Measurements from ENCODE around the gene PGA3. TPM values are rescaled to one million over a fixed set of nuclear protein-coding genes. Genes with fewer than 3 reads are reported as not detected.
"Not testable (repeated sequence)": the region's sequence is repeated elsewhere in the genome, so short reads cannot be mapped to it uniquely, and the experiment has no call there.

PGA3 gene
- total RNA-seq, 1 donor from 2014 or later, result 2.5 TPM

DNA sequence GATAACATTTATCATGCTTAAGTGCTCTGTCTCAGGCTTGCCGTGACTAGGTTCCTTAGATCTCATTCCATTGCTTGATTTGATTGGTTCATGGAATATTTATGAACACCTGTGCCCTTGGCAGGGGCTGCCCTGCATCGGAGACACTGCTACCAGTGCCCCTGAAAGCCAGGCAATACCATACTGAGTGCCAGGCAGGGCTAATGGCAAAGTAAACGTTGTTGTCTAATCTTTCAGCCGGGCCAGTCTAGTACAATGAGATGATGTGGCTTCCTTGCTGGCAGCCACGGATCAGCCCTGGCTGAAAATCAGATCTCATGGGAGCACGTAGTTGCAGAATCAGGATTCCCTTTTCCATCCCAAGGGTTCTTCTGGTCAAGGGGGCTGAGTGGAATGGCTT is 5.0 kb upstream of the PGA3 start:
- DNase-seq (ENCODE audit: extremely low spot score in 2 of 2), result no peak
- Histone ChIP-seq H3K27me3 (no peaks in the 10 kb centered on the region), H3K36me3 (no peaks in the 10 kb centered on the region), H3K9me3 (peaks cover 4% of the 10 kb centered on the region), H3K4me1 (no peaks in the 10 kb centered on the region), H3K27ac (no peak overlapping the region), H3K4me3 (no peak overlapping the region)
- intact Hi-C loops (cut with DNase I), result no loop called here
- TF ChIP-seq, protein P1, sequence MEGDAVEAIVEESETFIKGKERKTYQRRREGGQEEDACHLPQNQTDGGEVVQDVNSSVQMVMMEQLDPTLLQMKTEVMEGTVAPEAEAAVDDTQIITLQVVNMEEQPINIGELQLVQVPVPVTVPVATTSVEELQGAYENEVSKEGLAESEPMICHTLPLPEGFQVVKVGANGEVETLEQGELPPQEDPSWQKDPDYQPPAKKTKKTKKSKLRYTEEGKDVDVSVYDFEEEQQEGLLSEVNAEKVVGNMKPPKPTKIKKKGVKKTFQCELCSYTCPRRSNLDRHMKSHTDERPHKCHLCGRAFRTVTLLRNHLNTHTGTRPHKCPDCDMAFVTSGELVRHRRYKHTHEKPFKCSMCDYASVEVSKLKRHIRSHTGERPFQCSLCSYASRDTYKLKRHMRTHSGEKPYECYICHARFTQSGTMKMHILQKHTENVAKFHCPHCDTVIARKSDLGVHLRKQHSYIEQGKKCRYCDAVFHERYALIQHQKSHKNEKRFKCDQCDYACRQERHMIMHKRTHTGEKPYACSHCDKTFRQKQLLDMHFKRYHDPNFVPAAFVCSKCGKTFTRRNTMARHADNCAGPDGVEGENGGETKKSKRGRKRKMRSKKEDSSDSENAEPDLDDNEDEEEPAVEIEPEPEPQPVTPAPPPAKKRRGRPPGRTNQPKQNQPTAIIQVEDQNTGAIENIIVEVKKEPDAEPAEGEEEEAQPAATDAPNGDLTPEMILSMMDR (IDR thresholded peaks at IDR 0.05), result no peak
- TF ChIP-seq POLR2A (IDR thresholded peaks at IDR 0.05), result no peak
- TF ChIP-seq POLR2AphosphoS5 (IDR thresholded peaks at IDR 0.05; ENCODE audit: insufficient read depth in 1 of 2, low read depth in 1 of 2), result no peak

DNA sequence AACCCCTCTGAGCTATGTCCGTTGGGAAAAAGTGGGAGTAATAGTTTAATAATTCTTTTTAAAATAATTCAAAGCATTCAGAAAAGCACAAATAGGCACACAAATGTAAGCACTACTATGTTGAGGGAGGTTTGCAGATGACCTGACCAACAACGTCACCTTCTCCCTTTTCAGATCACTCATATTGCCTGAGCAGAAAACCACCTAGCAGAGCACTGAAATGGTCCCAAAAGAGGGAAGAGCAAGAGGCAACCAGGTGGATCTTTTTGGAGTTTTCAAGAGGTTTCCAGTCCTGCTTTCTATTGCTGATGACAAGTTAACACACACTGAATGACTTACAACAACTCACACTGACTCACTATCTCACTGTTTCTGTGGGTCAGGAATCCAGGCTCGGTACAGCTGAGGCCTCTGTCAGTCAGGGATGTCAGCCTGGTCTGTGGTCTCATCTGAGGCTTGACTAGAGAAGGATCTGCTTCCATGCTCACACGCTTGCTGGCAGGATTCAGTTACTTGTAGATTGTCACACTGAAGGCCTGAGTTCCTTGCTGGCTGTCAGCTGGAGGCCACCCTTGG is 4.3 kb upstream of the PGA3 start:
- no peak for TF ChIP-seq POLR2AphosphoS5 (IDR thresholded peaks at IDR 0.05; ENCODE audit: insufficient read depth in 1 of 2, low read depth in 1 of 2)
- TF ChIP-seq, protein P1 (IDR thresholded peaks at IDR 0.05), result no peak
- TF ChIP-seq POLR2A (IDR thresholded peaks at IDR 0.05), result no peak
- intact Hi-C loops (cut with DNase I), result no loop called here

DNA sequence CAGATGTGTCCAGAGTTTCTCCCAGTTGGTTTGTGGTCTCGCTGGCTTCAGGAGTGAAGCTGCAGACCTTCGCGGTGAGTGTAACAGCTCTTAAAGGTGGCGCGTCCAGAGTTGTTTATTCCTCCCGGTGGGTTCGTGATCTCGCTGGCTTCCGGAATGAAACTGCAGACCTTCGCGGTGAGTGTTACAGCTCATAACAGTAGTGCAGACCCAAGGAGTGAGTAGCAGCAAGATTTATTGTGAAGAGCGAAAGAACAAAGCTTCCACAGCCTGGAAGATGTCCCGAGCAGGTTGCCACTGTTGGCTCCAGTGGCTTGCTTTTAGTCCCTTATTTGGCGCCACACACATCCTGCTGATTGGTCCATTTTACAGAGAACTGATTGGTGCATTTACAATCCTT is 1.8 kb upstream of the PGA3 start:
- Histone ChIP-seq H3K4me3 (no peak overlapping the region), H3K4me1 (no peaks in the 10 kb centered on the region), H3K27ac (no peak overlapping the region), H3K9me3 (peaks cover 4% of the 10 kb centered on the region), H3K36me3 (no peaks in the 10 kb centered on the region), H3K27me3 (no peaks in the 10 kb centered on the region)
- intact Hi-C loops (cut with DNase I), result no loop called here
- no peak for DNase-seq (ENCODE audit: extremely low spot score in 2 of 2)
- TF ChIP-seq POLR2AphosphoS5 (IDR thresholded peaks at IDR 0.05; ENCODE audit: insufficient read depth in 1 of 2, low read depth in 1 of 2) (no peak), POLR2A (IDR thresholded peaks at IDR 0.05) (no peak)
- TF ChIP-seq, protein P1 (IDR thresholded peaks at IDR 0.05), result no peak

More for the DNA sequence above, 4.3 kb upstream of the PGA3 start:
- no peaks in the 10 kb centered on the region for H3K4me1 ChIP-seq
- H3K36me3 ChIP-seq, result no peaks in the 10 kb centered on the region
- no peak overlapping the region for H3K4me3 ChIP-seq
- no peak overlapping the region for H3K27ac ChIP-seq
- no peak for DNase-seq (ENCODE audit: extremely low spot score in 2 of 2)
- H3K27me3 ChIP-seq, result no peaks in the 10 kb centered on the region
- peaks cover 4% of the 10 kb centered on the region for H3K9me3 ChIP-seq

DNA sequence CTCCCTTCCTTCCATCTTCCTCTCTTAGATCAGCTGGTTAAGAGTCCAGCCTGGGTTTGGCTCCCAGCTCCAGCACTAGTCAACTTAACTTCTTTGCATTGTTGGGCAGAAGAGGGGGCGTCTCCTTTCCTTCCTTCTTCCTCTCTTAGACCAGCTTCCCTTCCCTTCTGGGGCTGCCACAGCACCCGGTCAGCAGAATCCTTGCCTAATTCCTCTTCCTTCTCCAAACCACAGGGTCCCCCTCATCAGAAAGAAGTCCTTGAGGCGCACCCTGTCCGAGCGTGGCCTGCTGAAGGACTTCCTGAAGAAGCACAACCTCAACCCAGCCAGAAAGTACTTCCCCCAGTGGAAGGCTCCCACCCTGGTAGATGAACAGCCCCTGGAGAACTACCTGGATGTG is 558 bp downstream of the PGA3 start:
- H3K27me3 ChIP-seq; intact Hi-C loops (cut with DNase I); H3K4me1 ChIP-seq; H3K9me3 ChIP-seq; H3K27ac ChIP-seq; H3K4me3 ChIP-seq; H3K36me3 ChIP-seq; DNase-seq (ENCODE audit: extremely low spot score in 2 of 2): not testable (repeated sequence)

DNA sequence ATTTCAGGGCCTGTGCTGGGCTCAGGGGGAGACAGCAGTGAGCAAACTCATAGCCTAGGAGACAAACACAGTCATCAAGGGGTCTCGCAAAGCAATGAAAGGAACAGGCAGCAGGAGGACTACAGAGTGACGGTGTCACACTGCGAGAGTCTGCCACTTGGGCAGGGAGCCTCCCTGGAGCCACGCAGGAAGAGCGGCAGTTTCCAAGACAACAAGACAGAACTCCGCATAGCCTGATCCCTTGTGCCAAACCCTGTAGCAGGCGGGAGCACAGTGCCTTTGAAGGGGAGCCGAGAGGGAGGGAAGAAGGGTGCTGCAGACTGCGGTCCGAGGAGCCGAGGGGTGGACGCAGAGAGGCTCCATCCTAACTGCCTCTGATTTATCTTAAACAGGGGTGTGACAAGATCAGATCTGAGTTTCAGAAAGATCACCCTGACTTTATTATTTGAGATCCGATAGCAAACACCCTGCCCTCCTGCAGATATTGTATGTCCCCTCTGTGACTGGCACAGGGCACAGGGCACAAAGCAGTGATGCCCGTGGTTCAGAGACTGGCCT is 1.3 kb downstream of the PGA3 start:
- H3K36me3 ChIP-seq; DNase-seq (ENCODE audit: extremely low spot score in 2 of 2); H3K27ac ChIP-seq; H3K4me3 ChIP-seq; H3K4me1 ChIP-seq; H3K9me3 ChIP-seq; H3K27me3 ChIP-seq; intact Hi-C loops (cut with DNase I): not testable (repeated sequence)

DNA sequence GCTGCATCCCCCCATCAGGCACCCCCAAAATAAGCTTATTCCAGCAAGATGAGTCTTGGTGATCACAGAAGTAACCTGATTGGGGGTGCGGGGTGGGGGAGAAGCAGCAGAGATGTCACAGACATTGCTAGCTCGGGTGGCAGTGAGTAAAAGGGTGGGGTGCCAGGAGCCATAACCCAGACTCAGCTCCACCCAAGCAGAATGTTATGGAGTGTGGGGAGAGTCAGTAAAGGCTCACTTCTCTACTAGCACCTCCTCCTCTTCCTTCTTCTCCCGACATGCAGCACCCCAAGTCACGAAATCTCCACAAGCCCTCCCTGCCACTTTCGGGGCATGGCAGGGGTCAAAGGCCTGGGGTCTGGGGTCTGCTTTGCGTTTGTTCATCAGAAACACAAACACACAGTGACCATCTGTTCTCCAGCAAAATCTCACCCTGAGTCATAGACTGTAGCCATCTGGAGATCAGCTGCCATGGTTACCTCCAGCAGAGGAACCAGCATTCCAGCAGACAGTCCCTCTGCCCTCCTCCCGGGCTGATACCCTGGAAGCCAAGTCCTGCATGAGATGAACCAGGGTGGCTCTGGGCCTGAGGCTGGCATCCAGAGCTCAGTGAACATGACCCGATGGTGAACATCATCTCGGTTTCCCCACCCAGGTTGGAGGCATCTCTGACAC is 4.5 kb downstream of the PGA3 start:
- H3K4me3 ChIP-seq; H3K4me1 ChIP-seq; H3K36me3 ChIP-seq; H3K27me3 ChIP-seq; intact Hi-C loops (cut with DNase I); H3K27ac ChIP-seq; H3K9me3 ChIP-seq; DNase-seq (ENCODE audit: extremely low spot score in 2 of 2): not testable (repeated sequence)

DNA sequence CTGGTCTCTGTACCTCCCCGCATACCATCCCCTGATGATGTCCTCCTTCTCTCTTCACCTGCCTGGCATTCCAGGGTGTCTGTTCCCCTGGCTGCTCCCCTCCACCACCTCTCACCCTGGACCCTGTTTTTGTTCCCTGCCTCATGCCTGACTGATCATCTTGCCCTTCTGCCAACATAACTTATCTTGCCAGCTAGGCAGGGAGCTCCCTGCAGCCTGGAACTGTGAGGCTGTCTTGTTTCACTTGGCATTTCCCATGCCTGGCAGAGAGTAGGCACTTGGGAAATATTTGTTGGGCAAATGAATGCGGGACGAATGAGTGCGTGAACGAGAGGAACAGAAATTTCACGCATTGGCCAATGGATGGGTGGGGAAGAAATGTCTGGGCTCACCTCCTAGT is 7.3 kb downstream of the PGA3 start:
- H3K27me3 ChIP-seq; H3K4me1 ChIP-seq; H3K36me3 ChIP-seq; intact Hi-C loops (cut with DNase I); H3K27ac ChIP-seq; DNase-seq (ENCODE audit: extremely low spot score in 2 of 2); H3K4me3 ChIP-seq; H3K9me3 ChIP-seq: not testable (repeated sequence)

DNA sequence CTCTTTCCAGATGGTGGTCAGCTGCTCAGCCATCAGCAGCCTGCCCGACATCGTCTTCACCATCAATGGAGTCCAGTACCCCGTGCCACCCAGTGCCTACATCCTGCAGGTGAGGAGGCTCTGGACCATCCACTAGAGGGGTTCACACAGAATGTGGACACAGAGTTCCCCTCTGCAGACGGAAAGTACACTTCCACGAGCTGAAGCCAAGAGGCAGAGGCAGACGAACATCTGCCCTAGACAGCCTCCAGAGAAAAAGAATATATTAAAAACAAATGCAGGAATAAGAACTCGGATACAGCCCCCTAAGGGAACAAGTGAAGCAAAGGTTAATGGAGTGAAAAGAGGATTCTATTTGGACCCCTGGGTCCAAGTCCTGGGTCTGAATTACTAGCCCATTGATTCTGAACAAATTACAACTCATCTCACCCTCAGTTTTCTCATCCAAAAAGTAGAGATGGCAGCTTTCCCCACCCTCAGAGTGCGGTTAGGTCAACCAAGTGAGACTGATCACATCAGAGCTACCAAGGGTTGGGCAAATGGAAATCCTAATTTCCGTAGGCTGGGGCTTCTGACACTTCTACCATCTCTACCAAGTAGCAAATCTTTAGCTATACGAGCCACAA is 8.1 kb downstream of the PGA3 start:
- H3K4me3 ChIP-seq; H3K36me3 ChIP-seq; H3K27ac ChIP-seq; DNase-seq (ENCODE audit: extremely low spot score in 2 of 2); intact Hi-C loops (cut with DNase I); H3K9me3 ChIP-seq; H3K27me3 ChIP-seq; H3K4me1 ChIP-seq: not testable (repeated sequence)

DNA sequence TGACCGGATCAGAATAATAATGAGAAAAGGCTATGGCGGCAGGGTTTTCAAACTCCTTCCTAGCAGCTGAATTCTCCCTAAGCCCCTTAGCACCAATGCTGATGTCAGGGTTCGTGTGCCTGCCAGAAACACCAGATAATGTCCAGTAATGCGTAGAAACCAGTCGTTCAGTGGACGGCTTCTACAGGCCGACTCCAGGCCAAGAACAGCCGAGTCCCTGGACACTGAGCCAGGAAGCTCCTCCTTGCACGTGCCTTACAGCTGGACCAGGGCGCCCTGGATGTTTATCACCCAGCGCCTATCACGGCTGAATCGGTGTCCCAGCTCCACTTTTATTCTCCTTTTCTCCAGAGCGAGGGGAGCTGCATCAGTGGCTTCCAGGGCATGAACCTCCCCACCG is 8.9 kb downstream of the PGA3 start:
- DNase-seq (ENCODE audit: extremely low spot score in 2 of 2); H3K27ac ChIP-seq; H3K36me3 ChIP-seq; H3K27me3 ChIP-seq; H3K4me1 ChIP-seq; H3K4me3 ChIP-seq; H3K9me3 ChIP-seq; intact Hi-C loops (cut with DNase I): not testable (repeated sequence)
